Mononuclear cell (primary cell): ENCODE measurements around the gene SLC34A3. TPM values are rescaled to one million over a fixed set of nuclear protein-coding genes. Genes with fewer than 3 reads are reported as not detected.

ENCODE experiments used
- H3K27me3 ChIP-seq: 2 replicates; pipeline ENCODE4 v1.6.0; 2011; ENCODE audit warnings: low read length, control low read depth; ENCODE audit not compliant: insufficient read depth
- H3K4me1 ChIP-seq: 2 replicates; pipeline ENCODE4 v1.5.1; 2011; ENCODE audit warnings: mild to moderate bottlenecking, low read length, control low read depth; ENCODE audit not compliant: insufficient read depth
- H3K4me3 ChIP-seq: 2 replicates; pipeline ENCODE4 v1.5.1; 2011; ENCODE audit warnings: mild to moderate bottlenecking, low read length, moderate library complexity
- H3K9me3 ChIP-seq: 2 replicates; pipeline ENCODE4 v1.5.1; 2011; ENCODE audit warnings: low read depth, mild to moderate bottlenecking, control low read depth, low read length
- total RNA-seq: library from RNA; depleted of rRNA; stranded (reverse); fragments of >200 nt; gene quantifications from one replicate; pipeline ENCODE4 v1.2.3, GENCODE V29; 2012

SLC34A3 gene
- total RNA-seq, 1 donor, result not detected

GRCh38 chr9:137262909-137263285 is 32.2 kb downstream of the SLC34A3 start:
- no peak overlapping the region for H3K4me3 ChIP-seq
- no peaks in the 10 kb centered on the region for H3K27me3 ChIP-seq
- H3K4me1 ChIP-seq, result peaks cover 5% of the 10 kb centered on the region
- H3K9me3 ChIP-seq, result no peaks in the 10 kb centered on the region

DNA sequence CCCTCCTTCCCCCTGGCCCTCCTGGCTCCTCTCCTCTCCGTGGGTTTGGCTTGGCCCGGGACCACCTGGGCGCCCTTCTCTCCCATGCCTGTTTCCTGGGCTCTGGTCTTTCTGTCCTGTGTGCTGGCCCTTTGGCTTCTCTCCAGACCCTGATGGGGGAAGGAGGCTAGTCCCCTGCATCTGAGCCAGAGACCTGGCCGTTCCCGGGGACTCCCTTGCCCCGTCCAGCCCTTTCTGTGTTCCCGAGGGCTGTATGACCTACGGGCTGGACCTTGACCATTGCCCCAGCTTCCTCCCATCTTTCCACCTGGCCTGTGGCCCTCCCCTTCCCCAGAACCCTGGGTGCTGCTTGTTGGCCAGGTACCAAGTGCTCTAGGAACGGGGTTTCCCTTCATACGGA is 32.8 kb downstream of the SLC34A3 start:
- Histone ChIP-seq H3K4me3 (no peak overlapping the region), H3K4me1 (peaks cover 10% of the 10 kb centered on the region)

GRCh38 chr9:137264067-137264466 is 33.4 kb downstream of the SLC34A3 start:
- Histone ChIP-seq H3K9me3 (no peaks in the 10 kb centered on the region), H3K4me1 (peaks cover 15% of the 10 kb centered on the region), H3K27me3 (no peaks in the 10 kb centered on the region)

More for the DNA sequence above, 32.8 kb downstream of the SLC34A3 start:
- Histone ChIP-seq H3K9me3 (no peaks in the 10 kb centered on the region), H3K27me3 (no peaks in the 10 kb centered on the region)

DNA sequence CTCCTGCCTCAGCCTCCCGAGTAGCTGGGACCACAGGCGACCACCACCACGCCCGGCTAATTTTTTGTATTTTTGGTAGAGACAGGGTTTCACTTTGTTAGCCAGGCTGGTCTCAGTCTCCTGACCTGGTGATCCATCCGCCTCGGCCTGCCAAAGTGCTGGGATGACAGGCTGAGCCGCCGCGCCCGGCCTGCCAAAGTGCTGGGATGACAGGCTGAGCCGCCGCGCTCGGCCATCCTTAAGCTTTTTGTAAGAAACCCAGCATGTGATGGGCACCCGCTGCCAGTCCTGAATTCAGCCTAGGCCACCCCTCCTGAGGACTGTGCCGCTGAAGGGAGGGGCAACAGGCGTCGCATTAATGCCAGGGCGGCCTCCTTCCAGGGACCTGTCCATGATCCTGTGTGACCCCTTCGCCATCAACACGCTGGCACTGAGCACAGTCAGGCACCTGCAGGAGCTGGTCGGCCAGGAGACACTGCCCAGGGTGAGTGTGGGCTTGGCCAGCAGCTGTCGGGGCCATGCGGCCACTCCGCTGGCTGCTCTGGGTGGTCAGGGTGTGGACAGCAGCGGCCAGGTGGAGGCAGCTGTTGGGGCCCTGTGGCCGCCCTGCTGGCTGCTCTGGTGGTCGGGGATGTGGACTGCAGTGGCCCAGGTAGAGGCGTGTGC is 34.9 kb downstream of the SLC34A3 start:
- H3K4me3 ChIP-seq, result no peak overlapping the region
- H3K27me3 ChIP-seq, result no peaks in the 10 kb centered on the region
- no peaks in the 10 kb centered on the region for H3K9me3 ChIP-seq
- peaks cover 16% of the 10 kb centered on the region for H3K4me1 ChIP-seq

More at GRCh38 chr9:137264067-137264466, 33.4 kb downstream of the SLC34A3 start:
- no peak overlapping the region for H3K4me3 ChIP-seq

DNA sequence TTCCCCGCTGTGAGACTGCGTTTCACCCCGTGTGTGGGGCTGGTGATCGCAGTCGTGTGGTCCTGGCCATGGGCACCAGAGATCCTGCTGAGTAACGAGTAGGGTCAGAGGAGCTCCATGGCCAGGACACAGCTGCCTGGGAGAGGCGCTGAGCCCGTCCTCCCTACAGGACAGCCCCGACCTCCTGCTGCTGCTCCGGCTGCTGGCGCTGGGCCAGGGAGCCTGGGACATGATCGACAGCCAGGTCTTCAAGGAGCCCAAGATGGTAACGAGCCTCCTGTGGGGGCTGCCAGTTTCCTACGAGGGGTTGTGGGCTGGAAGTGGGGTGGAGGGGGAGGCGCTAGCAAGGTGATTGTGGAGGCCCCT is 35.4 kb downstream of the SLC34A3 start:
- H3K9me3 ChIP-seq, result no peaks in the 10 kb centered on the region
- H3K27me3 ChIP-seq, result no peaks in the 10 kb centered on the region
- peaks cover 19% of the 10 kb centered on the region for H3K4me1 ChIP-seq
- no peak overlapping the region for H3K4me3 ChIP-seq

- Histone ChIP-seq H3K4me3 (no peak overlapping the region), H3K27me3 (no peaks in the 10 kb centered on the region), H3K4me1 (peaks cover 20% of the 10 kb centered on the region), H3K9me3 (no peaks in the 10 kb centered on the region)
Observed at GRCh38 chr9:137266585-137267453, 36.1 kb downstream of the SLC34A3 start.

DNA sequence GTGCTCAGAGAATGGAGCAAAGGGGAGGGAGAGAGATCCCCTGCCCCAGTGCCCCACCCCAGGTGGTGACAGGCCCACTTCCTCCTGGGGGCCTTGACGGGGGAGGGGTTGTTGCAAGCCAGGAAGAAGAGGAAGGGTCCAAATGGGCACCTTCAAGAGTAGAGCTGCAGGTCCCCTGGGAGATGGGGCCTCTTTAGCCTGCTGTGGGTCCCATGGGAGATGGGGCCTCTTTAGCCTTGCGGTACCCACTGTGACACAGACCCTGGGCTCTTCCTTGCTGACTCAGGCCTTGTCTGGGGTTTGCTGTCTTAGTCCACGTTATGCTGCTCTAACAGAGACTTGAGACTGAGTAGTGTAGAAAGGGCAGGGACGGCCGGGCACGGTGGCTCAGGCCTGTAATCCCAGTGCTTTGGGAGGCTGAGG is 37.2 kb downstream of the SLC34A3 start:
- Histone ChIP-seq H3K4me1 (peaks cover 26% of the 10 kb centered on the region), H3K4me3 (no peak overlapping the region), H3K9me3 (no peaks in the 10 kb centered on the region), H3K27me3 (no peaks in the 10 kb centered on the region)

DNA sequence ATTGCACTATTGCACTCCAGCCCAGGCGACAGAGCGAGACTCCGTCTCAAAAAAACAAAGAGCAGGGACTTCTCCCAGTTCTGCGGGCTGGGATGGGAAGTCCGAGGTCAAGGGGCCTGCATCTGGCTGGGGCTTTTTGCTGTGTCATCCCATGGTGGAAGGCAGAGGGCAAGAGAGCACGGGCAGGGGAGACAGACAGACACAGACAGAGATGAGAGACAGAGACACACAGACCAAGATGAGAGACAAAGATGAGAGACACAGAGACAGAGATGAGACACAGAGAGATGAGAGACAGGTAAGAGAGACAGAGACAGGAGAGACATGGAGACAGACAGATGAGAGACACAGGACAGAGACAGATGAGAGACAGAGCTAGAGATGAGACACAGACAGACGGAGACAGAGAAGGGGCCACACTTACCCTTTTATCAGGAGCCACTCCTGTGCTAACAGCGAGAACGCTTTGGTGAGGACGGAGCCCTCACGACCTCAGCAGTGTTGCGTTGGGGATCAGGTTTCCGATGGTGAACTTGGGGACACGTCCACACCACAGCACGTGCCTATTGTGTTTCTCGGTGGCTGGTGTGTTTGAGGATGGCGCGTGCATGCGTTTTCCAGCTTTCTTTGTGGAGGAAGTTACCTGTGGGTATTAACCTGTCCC is 38.0 kb downstream of the SLC34A3 start:
- H3K4me1 ChIP-seq, result peaks cover 26% of the 10 kb centered on the region
- H3K27me3 ChIP-seq, result no peaks in the 10 kb centered on the region
- no peaks in the 10 kb centered on the region for H3K9me3 ChIP-seq
- no peak overlapping the region for H3K4me3 ChIP-seq

- Histone ChIP-seq H3K4me1 (peaks cover 26% of the 10 kb centered on the region), H3K4me3 (no peak overlapping the region), H3K9me3 (no peaks in the 10 kb centered on the region), H3K27me3 (no peaks in the 10 kb centered on the region)
Observed at GRCh38 chr9:137269231-137269772, 38.6 kb downstream of the SLC34A3 start.

GRCh38 chr9:137270929-137271695 is 40.4 kb downstream of the SLC34A3 start:
- peaks cover 37% of the 10 kb centered on the region for H3K4me1 ChIP-seq
- H3K4me3 ChIP-seq, result no peak overlapping the region

DNA sequence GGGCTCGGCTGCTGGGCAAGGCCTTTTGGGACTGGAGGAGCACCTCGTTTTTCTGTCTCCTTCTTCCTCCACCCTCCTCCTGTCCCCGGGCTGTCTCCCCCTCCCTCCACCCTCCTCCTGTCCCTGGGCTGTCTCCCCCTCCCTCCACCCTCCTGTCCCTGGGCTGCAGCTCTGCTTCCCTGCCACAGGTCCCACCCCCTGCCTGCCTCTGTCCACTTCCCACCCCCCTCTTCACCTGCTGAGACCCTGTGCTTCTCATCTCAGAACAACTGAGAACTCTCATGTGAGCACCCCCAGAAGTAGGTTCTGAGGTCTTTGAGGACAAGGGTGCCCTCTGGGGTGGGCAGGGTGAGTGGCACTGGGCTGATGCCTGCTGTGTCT is 41.0 kb downstream of the SLC34A3 start:
- no peaks in the 10 kb centered on the region for H3K9me3 ChIP-seq
- no peaks in the 10 kb centered on the region for H3K27me3 ChIP-seq
- H3K4me1 ChIP-seq, result peaks cover 42% of the 10 kb centered on the region
- no peak overlapping the region for H3K4me3 ChIP-seq

More at GRCh38 chr9:137270929-137271695, 40.4 kb downstream of the SLC34A3 start:
- Histone ChIP-seq H3K27me3 (no peaks in the 10 kb centered on the region), H3K9me3 (no peaks in the 10 kb centered on the region)

- no peaks in the 10 kb centered on the region for H3K27me3 ChIP-seq
- H3K9me3 ChIP-seq, result no peaks in the 10 kb centered on the region
- peaks cover 50% of the 10 kb centered on the region for H3K4me1 ChIP-seq
Observed at GRCh38 chr9:137272241-137273094, 41.8 kb downstream of the SLC34A3 start.

GRCh38 chr9:137273095-137273490 is 42.4 kb downstream of the SLC34A3 start:
- peaks cover 48% of the 10 kb centered on the region for H3K4me1 ChIP-seq
- H3K27me3 ChIP-seq, result no peaks in the 10 kb centered on the region
- no peaks in the 10 kb centered on the region for H3K9me3 ChIP-seq
- H3K4me3 ChIP-seq, result no peak overlapping the region

More at GRCh38 chr9:137272241-137273094, 41.8 kb downstream of the SLC34A3 start:
- H3K4me3 ChIP-seq, result no peak overlapping the region
